Fibroblast of pulmonary artery (primary cell): Measurements from ENCODE around the gene PSENEN.

Experiments used
- DNase-seq: peaks from one replicate; pipeline ENCODE4 v3.0.0-alpha.2; 2010; ENCODE audit warnings: low read depth
- H3K4me3 ChIP-seq: replicated peaks from 2 replicates; pipeline ENCODE4 v1.5.1; 2011; ENCODE audit warnings: low read depth, mild to moderate bottlenecking, control low read depth, low read length, moderate library complexity
- TF ChIP-seq, protein P1 (sequence below): IDR thresholded peaks from 2 replicates; pipeline ENCODE4 v1.5.1; 2011; ENCODE audit warnings: mild to moderate bottlenecking, control low read depth, low read length, inconsistent platforms; ENCODE audit errors: missing control alignments

PSENEN gene

DNA sequence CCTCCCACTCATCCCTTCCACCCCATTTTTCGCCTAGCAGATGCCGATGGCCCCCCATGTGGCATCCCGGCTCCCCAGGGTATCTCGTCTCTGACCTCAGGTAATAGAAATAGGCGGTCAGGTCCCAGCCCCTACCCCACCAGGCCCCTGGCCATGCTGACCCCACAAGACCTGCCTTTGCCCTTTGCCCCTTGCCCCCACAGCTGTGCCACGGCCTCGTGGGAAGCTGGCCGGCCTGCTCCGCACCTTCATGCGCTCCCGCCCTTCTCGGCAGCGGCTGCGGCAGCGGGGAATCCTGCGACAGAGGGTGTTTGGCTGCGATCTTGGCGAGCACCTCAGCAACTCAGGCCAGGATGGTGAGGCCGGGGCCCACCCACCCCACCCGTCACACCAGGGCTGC lies 35.3 kb downstream of the PSENEN start:
- TF ChIP-seq, protein P1, sequence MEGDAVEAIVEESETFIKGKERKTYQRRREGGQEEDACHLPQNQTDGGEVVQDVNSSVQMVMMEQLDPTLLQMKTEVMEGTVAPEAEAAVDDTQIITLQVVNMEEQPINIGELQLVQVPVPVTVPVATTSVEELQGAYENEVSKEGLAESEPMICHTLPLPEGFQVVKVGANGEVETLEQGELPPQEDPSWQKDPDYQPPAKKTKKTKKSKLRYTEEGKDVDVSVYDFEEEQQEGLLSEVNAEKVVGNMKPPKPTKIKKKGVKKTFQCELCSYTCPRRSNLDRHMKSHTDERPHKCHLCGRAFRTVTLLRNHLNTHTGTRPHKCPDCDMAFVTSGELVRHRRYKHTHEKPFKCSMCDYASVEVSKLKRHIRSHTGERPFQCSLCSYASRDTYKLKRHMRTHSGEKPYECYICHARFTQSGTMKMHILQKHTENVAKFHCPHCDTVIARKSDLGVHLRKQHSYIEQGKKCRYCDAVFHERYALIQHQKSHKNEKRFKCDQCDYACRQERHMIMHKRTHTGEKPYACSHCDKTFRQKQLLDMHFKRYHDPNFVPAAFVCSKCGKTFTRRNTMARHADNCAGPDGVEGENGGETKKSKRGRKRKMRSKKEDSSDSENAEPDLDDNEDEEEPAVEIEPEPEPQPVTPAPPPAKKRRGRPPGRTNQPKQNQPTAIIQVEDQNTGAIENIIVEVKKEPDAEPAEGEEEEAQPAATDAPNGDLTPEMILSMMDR, result no peak
- DNase-seq, result no peak

DNA sequence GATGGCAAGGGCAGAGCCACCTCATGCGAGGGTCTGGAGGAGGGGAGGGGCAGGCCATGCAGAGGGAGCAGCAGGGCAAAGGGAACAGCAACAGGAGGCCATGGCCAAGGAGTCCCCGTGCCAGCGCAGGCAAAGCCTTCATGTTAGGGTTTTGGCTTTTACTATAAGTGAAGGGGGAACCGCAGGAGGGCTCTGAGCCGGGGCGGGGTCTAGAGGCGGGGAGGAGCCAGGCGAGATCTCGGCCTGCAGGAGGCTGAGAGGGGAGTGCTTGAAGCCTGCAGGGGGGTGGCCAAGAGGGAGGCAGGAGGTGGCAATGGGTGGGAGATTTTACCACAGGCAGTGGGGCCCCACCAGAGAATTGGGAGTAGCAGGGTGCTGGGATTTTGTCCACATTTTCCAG lies 36.2 kb downstream of the PSENEN start:
- DNase-seq, result no peak
- TF ChIP-seq, protein P1, result no peak
- no peak overlapping the region for H3K4me3 ChIP-seq

More for the DNA sequence above, 35.3 kb downstream of the PSENEN start:
- no peak overlapping the region for H3K4me3 ChIP-seq

DNA sequence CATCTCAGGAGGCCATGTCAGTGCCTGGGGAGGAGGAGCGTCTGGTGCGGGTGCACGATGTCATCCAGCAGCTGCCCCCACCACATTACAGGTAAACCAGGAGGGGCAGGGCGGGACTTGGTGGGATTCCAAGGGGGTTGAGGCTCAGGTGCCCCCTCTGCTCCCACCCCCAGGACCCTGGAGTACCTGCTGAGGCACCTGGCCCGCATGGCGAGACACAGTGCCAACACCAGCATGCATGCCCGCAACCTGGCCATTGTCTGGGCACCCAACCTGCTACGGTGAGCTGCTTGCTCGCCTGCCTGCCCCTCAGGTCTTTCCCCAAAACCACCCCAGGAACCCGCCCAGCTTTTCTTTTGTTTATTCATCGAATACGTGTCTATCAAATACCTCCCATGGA lies 37.1 kb downstream of the PSENEN start:
- no peak overlapping the region for H3K4me3 ChIP-seq
- no peak for DNase-seq
- TF ChIP-seq, protein P1, result no peak

DNA sequence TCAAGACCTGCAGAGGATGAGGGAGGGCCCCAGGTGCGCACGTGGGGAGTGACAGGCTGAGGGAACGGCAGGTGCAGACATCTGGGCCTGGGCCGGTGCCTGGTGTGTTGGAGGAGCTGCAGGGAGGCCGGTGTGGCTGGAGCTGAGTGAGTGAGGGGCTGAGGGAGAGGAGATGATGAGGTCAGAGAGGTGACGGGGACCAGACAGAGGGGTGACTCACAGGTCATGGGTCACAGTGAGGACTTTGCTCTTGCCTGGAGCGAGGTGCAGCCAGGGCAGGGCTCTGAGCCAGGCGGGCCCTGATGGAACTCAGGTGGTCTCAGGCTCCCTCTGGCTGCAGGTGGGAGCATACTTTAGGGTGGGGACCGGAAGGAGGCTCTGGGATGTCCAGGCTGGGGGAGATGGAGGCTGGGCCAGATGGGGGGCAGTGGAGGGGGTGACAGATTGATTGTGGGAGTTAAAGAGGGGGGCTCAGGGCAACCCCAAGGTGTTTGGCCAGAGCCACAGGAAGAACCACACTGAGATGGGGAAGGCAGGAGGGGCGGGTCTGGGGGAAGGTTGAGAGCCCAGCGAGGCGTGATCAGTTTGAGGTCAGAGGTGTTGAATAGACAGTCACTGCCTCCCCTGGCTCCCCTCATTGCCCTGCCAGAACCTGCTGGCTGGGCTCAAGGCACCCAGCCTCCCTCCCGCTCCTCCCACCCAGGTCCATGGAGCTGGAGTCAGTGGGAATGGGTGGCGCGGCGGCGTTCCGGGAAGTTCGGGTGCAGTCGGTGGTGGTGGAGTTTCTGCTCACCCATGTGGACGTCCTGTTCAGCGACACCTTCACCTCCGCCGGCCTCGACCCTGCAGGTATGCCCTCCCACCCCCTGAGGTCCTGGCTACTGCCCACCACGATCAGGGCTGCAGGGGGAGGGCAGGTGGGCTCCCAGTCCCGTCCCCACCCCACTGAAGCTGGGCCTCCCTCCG lies 38.3 kb downstream of the PSENEN start:
- TF ChIP-seq, protein P1, result no peak
- no peak for DNase-seq
- H3K4me3 ChIP-seq, result no peak overlapping the region

- H3K4me3 ChIP-seq, result no peak overlapping the region
- DNase-seq, result no peak
- TF ChIP-seq, protein P1, result no peak
These were observed 39.3 kb downstream of the PSENEN start for GRCh38 chr19:35784503-35785338.

DNA sequence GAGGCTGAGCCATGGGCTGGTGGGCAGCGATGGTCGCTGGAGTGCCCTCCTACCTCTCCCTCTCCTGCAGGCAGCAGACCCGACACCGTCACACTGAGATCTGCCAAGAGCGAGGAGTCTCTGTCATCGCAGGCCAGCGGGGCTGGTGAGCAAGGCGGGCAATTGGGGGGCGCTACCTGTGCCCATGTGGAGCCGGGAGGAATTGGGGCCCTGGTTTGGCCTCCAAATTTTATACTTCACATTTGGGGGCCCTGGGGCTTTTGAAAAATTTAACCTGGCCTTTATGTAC lies 39.8 kb downstream of the PSENEN start:
- no peak for DNase-seq
- TF ChIP-seq, protein P1, result no peak
- H3K4me3 ChIP-seq, result no peak overlapping the region
